A549 (cell line): ENCODE results near the gene RGS6.

ENCODE experiments used
- CTCF ChIP-seq: fragments of >200 bp; sonication (Bioruptor Twin); formaldehyde crosslinking; IDR thresholded peaks from 3 replicates; pipeline ENCODE4 v1.5.1; 2016
- POLR2A ChIP-seq: IDR thresholded peaks from 2 replicates; pipeline ENCODE4 v1.6.1; 2012; ENCODE audit warnings: mild to moderate bottlenecking, low read length
- RNF2 ChIP-seq: fragments of 200-600 bp; sonication (generic); IDR thresholded peaks from 2 replicates; pipeline ENCODE4 v1.6.1; 2016; ENCODE audit warnings: low read depth, mild to moderate bottlenecking, antibody characterized with exemption, moderate library complexity, borderline replicate concordance
- TF ChIP-seq, protein P1 (sequence below): fragments of 200-600 bp; sonication (generic); IDR thresholded peaks from 2 replicates; pipeline ENCODE4 v1.6.1; 2016; ENCODE audit warnings: antibody characterized with exemption, mild to moderate bottlenecking, moderate library complexity

DNA sequence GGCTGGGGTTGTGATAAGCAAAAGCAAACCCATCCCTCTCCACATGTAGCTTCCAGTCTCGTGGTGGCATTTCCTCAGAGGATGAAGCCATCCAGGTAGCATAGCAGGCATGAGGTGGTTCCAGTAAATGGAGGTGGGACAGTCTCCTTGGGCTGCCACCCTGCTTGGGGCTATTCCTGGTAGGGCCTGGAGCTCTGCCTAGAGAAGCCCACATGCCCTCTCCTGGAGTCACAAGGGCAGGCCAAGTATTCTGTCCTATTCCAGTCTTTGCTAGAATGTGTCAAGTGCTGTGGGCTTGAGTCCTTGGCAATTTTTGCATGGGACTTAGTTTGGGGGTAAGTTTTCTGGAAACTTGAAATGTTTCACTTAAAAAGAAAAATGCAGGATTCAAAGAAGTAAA, 491.7 kb downstream of the RGS6 start:
- TF ChIP-seq RNF2 (no peak), CTCF (no peak), POLR2A (no peak)
- TF ChIP-seq, protein P1, sequence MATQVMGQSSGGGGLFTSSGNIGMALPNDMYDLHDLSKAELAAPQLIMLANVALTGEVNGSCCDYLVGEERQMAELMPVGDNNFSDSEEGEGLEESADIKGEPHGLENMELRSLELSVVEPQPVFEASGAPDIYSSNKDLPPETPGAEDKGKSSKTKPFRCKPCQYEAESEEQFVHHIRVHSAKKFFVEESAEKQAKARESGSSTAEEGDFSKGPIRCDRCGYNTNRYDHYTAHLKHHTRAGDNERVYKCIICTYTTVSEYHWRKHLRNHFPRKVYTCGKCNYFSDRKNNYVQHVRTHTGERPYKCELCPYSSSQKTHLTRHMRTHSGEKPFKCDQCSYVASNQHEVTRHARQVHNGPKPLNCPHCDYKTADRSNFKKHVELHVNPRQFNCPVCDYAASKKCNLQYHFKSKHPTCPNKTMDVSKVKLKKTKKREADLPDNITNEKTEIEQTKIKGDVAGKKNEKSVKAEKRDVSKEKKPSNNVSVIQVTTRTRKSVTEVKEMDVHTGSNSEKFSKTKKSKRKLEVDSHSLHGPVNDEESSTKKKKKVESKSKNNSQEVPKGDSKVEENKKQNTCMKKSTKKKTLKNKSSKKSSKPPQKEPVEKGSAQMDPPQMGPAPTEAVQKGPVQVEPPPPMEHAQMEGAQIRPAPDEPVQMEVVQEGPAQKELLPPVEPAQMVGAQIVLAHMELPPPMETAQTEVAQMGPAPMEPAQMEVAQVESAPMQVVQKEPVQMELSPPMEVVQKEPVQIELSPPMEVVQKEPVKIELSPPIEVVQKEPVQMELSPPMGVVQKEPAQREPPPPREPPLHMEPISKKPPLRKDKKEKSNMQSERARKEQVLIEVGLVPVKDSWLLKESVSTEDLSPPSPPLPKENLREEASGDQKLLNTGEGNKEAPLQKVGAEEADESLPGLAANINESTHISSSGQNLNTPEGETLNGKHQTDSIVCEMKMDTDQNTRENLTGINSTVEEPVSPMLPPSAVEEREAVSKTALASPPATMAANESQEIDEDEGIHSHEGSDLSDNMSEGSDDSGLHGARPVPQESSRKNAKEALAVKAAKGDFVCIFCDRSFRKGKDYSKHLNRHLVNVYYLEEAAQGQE: no peak
